HG02852 (cell line): ENCODE measurements around the gene OR9I1.

Source experiments
- ATAC-seq: cut with Tn5 transposase; IDR thresholded peaks from one replicate; pipeline ENCODE4 v1.9.1; 2021; ENCODE audit warnings: mild to moderate bottlenecking, moderate library complexity; ENCODE audit not compliant: unreplicated experiment

OR9I1 gene, protein sequence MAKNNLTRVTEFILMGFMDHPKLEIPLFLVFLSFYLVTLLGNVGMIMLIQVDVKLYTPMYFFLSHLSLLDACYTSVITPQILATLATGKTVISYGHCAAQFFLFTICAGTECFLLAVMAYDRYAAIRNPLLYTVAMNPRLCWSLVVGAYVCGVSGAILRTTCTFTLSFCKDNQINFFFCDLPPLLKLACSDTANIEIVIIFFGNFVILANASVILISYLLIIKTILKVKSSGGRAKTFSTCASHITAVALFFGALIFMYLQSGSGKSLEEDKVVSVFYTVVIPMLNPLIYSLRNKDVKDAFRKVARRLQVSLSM

DNA sequence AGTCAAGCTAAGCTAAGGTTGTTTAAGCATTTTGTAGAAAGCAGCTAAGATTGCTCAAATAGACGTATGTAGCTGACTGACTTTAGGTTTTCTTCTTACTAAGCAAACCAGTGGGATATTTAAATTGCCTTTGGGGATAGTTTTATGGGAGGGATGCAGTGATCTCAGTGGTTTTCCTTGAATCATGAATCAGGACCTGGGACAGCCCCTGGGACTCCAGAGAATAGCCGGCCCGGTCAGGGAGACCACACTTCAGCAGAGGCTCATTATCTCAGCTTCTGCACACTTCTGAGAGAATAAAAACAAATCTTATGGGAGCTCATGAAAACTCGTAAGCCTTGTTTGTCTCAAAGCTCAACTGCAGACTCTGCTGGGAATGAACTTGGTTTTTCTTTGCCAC, at the start of gene OR9I1:
Gene OR9I1, minus strand, starts transcription at position 62 of the 400 bp plus-strand sequence. CDS start 6,086 bp downstream, outside the sequence.
- ATAC-seq: no peak

DNA sequence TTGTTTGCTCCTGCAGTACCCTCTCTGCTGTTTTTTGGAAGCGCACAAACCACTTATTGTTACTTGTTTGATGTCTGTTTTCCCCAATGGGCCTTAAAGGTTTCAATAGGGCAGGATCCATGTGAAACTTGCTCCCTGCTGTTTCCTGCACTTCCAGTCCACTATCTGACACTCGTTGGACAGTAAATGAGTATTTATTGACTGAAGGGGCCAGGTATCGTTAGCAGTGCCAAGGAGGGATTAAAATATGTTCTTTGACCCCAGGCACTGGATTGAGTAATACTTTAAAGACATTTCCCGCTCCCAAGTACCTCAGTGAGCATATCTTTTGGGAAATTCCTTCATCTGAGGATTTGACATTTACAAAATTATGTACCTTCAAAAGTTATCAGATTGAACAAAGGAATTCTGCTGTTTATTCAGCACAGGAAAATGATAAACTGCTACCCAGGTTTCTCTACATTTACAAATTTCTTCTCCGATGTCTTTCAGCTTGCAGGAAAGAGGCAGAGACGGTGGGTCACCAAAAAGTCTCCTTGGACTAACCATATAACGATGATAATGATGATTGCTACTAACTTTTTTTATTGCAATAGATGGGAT, 40.3 kb upstream of the OR9I1 start:
- ATAC-seq: no peak

DNA sequence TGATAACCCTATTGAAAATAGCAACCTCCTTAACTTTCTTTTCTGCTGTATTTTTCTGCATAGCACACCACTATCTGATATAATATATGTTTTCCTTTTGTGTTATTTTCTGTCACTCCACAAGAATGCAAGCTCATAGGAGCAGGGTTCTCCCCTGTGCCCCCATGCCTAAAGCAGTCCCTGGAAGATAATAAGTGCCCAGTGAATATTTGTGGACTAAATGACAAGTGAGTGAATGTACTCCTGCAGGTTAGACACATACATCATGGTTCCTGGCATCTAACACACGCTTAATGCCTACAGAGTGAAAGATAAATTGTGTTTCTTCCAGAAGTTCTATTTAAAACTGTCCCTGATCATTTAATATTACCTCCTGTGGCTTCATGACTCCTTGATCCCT, 39.7 kb upstream of the OR9I1 start:
- no peak for ATAC-seq

DNA sequence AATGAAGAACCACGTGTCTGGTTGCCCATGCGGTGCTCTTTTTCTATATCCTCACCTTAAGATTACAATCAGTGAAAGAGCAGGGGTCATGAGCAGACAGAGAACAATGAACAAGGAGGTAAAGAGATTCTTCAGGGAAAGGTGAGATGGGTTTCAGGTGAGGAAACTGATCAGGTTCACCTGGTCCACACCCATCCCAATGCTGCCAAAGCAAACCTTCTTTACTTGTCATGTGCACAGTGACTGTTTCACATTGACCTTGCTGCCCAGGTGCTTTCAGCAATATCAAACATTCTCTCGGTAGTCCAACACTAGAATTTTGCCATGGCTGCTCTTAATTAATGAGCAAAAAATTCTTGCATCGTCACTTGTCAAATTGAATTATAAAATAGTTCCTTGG, 39.1 kb upstream of the OR9I1 start:
- ATAC-seq: no peak

DNA sequence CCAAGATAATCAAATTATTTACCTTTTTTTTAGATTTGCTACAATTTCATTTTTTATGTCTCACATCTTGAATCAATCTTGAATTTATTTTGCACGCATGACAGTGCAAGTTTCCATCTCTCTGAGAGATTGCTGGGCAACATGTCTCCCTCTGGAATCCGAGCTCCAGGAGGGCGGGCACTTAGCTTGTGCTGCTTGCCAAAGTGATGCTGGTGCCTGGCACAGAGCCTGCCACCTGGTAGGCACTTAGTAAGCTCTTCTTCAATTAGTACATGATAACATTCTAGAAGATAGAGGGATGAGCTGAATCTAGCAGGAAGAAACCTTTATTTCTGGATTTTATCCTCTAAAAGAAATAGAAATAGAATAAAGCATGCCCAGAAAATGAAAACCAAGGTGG, 27.5 kb upstream of the OR9I1 start:
- no peak for ATAC-seq

DNA sequence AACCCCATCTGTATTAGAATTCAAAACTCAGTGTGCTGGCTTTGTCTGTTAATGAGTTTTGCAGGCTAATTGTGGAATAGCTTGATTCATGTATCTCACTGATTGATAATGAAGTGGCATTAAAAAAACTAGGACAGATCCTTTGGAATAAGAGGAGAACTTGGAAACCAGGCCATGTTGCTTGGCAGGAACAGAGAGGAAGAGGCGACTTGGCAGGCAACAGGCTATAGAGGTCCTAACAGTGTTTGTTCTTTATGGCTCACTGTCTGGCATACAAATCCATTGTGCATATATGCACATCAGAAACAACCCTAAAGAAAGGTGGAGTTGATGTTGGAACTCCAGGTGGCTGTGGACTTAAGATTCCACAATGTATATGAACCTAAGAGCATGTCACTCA, 17.4 kb upstream of the OR9I1 start:
- no peak for ATAC-seq

DNA sequence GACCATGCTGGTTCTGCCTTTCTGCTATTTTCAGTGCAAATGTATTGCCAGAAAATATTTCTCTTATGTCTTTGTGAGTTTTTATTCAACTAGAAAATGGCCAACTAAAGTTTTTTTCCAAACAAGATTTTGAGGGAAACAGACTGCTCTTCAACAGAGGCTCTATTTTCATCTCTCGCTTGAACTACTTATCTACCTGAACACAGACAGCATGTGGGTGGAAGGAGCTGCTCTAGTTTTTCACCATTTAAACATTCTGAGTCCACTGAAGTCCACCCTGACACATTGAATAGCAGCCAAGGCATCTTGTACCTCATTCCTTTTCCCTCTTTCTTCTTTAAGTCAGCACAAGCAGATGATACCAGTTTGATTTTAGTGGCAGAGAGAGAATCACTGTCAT, 9.8 kb upstream of the OR9I1 start:
- no peak for ATAC-seq

DNA sequence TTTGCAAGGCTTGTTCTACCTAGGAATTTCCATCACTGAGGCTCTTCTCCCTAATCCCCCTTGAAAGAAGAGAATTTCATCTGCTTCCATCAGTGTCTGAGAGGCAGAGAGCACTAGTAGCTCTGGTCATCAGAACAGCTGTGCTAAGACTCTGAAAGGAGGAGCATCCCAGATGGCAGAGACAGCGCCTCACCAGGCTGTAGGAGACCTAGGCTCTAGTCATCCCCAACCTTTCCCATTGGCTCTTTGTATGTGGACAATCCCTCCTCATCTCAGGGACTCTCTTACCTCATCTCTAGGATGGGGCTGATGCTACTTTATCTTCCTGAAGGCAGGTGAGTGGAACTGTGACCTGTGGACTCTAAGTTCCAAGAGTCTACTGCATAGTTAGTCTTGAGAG, 8.8 kb upstream of the OR9I1 start:
- ATAC-seq: no peak

DNA sequence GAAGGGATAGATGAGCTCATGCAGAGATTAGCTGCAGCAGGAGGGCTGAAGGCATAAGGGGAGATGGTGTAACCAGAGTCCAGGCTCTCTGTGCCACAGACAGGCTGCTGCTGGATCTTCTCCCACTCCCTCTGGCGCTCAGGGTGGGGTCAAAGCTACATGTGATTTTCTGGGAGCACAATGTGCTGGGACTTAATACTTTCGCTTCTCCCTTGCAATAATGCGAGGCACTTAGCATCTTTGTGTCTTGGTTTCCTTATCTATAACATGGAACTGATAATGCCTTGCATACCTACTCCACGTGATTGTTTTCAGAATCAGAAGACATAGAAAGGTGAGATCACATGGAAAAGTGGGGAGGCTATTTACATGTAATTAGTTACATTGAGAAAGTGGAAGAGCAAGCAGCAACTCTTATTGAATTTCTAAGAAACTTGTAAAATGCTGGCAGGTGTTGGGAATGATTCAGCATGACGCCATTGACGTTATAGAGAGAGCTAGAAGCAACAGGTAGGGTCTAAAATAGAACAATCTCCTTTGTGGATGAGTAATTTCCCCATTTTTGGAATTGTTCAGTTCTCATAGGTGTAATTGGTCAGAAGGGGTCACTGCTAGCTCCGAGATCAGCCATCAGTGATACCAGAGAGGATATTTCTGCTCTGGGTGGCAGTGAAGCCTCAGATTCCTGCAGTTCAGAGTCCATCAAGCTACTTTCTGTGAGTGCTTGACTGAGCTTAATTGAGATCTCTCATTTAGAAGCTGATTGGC, 8.2 kb upstream of the OR9I1 start:
- no peak for ATAC-seq

DNA sequence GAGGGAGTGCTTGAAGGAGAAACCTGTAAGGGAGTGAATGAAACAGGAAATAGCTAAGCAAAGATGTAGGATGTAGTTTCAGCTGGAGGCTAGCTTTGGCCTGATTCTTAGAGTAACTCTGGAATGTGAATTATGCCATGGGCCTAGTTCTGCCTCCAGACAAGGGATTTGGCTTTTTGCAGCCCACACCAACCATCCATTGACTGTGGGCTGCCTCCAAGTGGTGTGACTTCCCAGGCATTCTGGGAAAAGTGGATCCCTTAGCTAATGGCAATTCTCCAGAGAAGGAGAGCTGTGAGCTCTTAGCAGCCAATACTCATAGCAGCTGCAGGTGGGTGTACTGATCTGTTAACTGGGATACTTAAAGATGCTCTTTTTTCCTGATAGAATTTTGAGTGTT, 2.0 kb upstream of the OR9I1 start:
- ATAC-seq: no peak

DNA sequence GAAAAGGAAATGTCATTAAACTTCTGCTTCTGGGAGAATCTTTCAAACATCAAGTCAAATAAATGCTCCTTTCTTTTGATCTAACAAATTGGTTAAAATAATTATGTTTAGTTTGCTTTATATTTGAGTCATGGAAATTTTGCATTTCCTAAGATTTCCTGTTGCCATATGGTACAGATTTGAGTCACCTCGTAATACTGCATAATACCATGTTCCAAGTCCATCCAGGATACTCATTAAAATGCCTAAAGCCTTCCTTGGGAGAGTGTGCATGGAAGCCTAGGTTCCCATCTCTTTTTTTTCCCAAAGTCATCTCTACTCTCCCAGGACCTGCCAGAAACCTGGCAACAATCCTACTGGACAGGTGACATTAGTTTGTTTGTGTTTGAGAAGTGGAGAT, 4.2 kb downstream of the OR9I1 start:
- ATAC-seq: no peak

DNA sequence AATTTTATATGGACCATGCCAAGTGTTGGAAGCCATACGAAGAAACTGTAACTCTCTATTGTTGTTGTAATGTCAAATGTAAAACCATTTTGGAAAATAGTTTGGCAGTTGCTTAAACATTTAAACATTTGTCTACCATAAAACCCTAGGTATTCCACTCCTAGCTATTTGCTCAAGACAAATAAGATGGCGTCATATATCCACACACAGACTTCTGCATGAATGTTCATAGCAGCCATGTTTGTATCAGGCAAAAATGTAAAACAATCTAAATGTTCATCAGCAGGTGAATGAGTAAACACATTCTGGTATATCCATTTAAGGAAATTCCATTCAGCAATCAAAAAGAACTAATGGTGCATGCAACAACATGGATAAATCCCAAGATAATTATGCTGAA, 27.9 kb downstream of the OR9I1 start:
- no peak for ATAC-seq

DNA sequence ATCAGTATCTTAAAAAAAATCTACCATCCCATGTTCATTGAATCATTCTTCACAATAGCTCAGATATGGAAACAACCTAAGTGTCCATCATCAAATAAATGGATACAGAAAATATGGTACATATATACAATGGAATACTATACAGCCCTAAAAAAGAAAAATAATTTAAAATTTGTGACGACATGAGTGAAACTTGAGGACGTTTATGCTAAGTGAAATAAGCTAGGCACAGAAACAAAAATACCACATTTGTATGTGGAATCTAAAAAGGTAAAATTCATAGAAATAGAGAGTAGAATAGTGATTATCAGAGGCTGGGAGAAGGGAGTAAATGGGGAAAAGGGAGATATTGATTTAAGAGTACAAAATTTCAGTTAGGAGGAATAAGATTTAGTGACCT, 38.8 kb downstream of the OR9I1 start:
- ATAC-seq: no peak

DNA sequence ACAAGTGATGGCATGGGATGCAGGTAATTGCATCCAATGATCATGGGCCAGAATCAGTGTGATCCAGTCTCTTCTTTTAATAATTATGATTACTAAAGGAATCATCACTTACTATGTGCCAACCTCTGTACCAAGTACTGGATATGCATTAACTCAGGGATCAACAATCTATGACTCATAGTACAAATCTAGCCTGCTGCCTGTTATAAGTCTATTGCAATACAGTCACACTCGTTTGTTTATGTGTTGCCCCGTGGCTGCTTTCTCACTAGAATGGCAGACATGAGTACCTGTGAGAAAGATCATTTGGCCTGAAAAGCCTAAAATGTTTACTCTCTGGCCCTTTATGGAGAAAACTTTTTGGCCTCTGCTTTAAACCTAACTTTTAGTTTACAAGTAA, 49.5 kb downstream of the OR9I1 start:
- no peak for ATAC-seq

DNA sequence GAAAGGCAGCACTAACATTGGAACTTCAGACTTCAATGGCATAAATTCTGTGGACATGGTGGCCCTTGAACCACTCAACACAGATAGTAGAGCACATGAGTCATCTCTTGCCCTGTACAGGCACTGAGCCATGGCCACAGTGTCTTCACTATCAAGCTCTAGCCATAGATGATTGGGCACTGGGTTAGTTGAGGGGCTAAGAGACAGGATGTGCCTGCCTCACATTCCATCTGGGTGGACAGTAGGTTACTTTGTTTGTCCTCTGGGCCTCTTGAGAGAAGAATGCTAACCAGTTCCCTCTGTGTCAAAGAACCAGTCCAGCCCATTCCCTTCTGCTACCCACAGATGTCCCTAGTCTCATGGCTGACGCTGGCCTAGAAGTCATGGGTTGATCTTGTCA, 54.7 kb downstream of the OR9I1 start:
- no peak for ATAC-seq

DNA sequence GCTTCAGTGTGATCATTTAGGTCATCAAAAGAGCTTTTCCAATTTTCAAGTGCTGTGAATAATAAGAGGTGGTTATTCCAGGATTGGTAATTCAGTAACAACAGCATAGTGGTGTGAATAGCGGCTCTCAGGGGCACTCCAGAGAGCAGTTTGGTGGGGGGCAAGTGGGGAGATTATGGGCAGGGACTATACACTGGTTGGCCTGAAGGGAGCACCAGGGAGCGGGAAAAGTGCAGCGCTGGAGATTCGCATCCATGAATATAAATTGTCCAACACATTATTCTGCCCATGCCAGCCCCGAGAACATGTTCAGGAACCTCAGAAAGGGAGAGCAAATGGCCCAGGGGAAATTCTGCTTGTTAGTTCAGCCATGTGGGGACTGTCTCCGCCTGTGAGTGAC, 56.7 kb downstream of the OR9I1 start:
- no peak for ATAC-seq

DNA sequence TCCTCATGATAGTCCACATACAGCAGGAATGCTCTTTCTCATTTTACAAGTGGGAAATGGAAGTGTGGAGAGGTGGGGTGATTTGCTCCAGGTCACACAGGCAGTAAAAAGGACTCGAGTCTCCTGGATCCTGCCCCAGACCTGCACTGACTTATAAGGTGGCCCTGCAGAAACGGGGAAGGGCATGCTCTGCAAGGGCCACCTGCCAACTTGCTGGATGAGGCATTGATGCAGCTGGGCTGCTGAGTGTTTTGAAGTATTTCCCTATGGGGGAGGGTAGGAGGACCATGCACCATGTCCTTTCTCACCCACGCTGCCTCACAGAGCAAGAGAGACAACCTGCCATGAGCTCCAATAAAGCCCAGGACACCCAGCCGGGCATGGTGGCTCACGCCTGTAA, 57.6 kb downstream of the OR9I1 start:
- no peak for ATAC-seq
